Loucy (cell line): ENCODE data around the gene PARP1.
A peak's percentile ranks its signal among the peaks of the same experiment; 100 is the strongest.

ENCODE experiments used
- H2AFZ ChIP-seq: fragments of 200-600 bp; sonication (generic); 2 replicates; pipeline ENCODE4 v1.6.0; 2016; ENCODE audit warnings: antibody characterized with exemption, mild to moderate bottlenecking, low read length, moderate library complexity
- H3F3A ChIP-seq: fragments of 200-600 bp; 2 replicates; pipeline ENCODE4 v1.6.0; 2016; ENCODE audit warnings: antibody characterized with exemption, low read depth, mild to moderate bottlenecking
- H3K27me3 ChIP-seq: fragments of 200-600 bp; sonication (generic); 2 replicates; pipeline ENCODE4 v1.6.1; 2014; ENCODE audit warnings: low read length, mild to moderate bottlenecking; ENCODE audit not compliant: insufficient read depth, poor library complexity, severe bottlenecking
- H3K36me3 ChIP-seq: fragments of 200-600 bp; sonication (generic); 2 replicates; pipeline ENCODE4 v1.6.1; 2016; ENCODE audit warnings: low read length; ENCODE audit not compliant: insufficient read depth
- H3K4me1 ChIP-seq: fragments of 200-600 bp; sonication (generic); 2 replicates; pipeline ENCODE4 v1.5.1; 2014; ENCODE audit warnings: low read length, mild to moderate bottlenecking; ENCODE audit not compliant: insufficient read depth, poor library complexity, severe bottlenecking
- H3K4me2 ChIP-seq: fragments of 200-600 bp; sonication (generic); 2 replicates; pipeline ENCODE4 v1.6.0; 2014; ENCODE audit warnings: antibody characterized with exemption, low read length, low read depth, mild to moderate bottlenecking; ENCODE audit not compliant: poor library complexity, severe bottlenecking
- H3K4me3 ChIP-seq: fragments of 200-600 bp; sonication (generic); 2 replicates; pipeline ENCODE4 v1.5.1; 2014; ENCODE audit warnings: low read length, mild to moderate bottlenecking, mixed read lengths; ENCODE audit not compliant: poor library complexity, severe bottlenecking
- H3K79me2 ChIP-seq: fragments of 200-600 bp; sonication (generic); 2 replicates; pipeline ENCODE4 v1.6.1; 2014; ENCODE audit warnings: low read length; ENCODE audit not compliant: insufficient read depth
- H3K9ac ChIP-seq: fragments of 200-600 bp; sonication (generic); 2 replicates; pipeline ENCODE4 v1.6.0; 2014; ENCODE audit warnings: mild to moderate bottlenecking, low read depth, low read length, moderate library complexity; ENCODE audit not compliant: poor library complexity, severe bottlenecking
- H3K9me2 ChIP-seq: fragments of 200-600 bp; sonication (generic); replicated peaks from 2 replicates; pipeline ENCODE4 v1.6.1; 2016; ENCODE audit warnings: low read depth, low read length, mixed read lengths
- H3K9me3 ChIP-seq: fragments of 200-600 bp; sonication (generic); 2 replicates; pipeline ENCODE4 v1.6.1; 2014; ENCODE audit warnings: mild to moderate bottlenecking, antibody characterized with exemption, low read length, low read depth; ENCODE audit not compliant: insufficient read depth
- H4K20me1 ChIP-seq: fragments of 200-600 bp; sonication (generic); 2 replicates; pipeline ENCODE4 v1.6.0; 2014; ENCODE audit warnings: antibody characterized with exemption, low read length, mild to moderate bottlenecking; ENCODE audit not compliant: insufficient read depth, poor library complexity, severe bottlenecking
- CTCF ChIP-seq: fragments of 200-600 bp; sonication (generic); conservative IDR thresholded peaks from 2 replicates; pipeline ENCODE4 v1.5.1; 2014; ENCODE audit warnings: mild to moderate bottlenecking, antibody characterized with exemption, low read length
- EZH2phosphoT487 ChIP-seq: fragments of 200-600 bp; IDR thresholded peaks from 2 replicates; pipeline ENCODE4 v1.6.1; 2018; ENCODE audit warnings: antibody characterized with exemption, mild to moderate bottlenecking, moderate library complexity, borderline replicate concordance

PARP1 gene

GRCh38 chr1:226350519-226350865, 57.4 kb downstream of the PARP1 start:
- peak overlapping the region; percentile 60 for H3K4me3 ChIP-seq
- H3K27me3 ChIP-seq, result no peaks in the 10 kb centered on the region
- peaks cover 61% of the 10 kb centered on the region for H3K4me1 ChIP-seq
- TF ChIP-seq CTCF, result no peak
- TF ChIP-seq EZH2phosphoT487, result no peak
- peaks cover 12% of the 10 kb centered on the region for H3F3A ChIP-seq
- H3K9me3 ChIP-seq, result no peaks in the 10 kb centered on the region
- no peaks in the 10 kb centered on the region for H4K20me1 ChIP-seq
- peak overlapping the region; percentile 72 for H3K9ac ChIP-seq
- H3K9me2 ChIP-seq, result no peaks in the 10 kb centered on the region
- no peaks in the 10 kb centered on the region for H3K79me2 ChIP-seq
- H2AFZ ChIP-seq, result 0 out of 2 replicates have a peak overlapping the region, but pooled peaks have one; percentile 25
- peaks cover 3% of the 10 kb centered on the region; the same call in 1 of the 2 replicates for H3K36me3 ChIP-seq
- H3K4me2 ChIP-seq, result peak overlapping the region; percentile 71

GRCh38 chr1:226349801-226350518, 57.9 kb downstream of the PARP1 start:
- peak overlapping the region; percentile 72 for H3K9ac ChIP-seq
- H4K20me1 ChIP-seq, result no peaks in the 10 kb centered on the region
- H3K27me3 ChIP-seq, result no peaks in the 10 kb centered on the region
- H3K4me2 ChIP-seq, result peak overlapping the region; percentile 71
- peaks cover 61% of the 10 kb centered on the region for H3K4me1 ChIP-seq
- 0 out of 2 replicates have a peak overlapping the region, but pooled peaks have one; percentile 25 for H2AFZ ChIP-seq
- no peaks in the 10 kb centered on the region for H3K79me2 ChIP-seq
- H3F3A ChIP-seq, result peaks cover 12% of the 10 kb centered on the region
- no peaks in the 10 kb centered on the region for H3K9me2 ChIP-seq
- H3K9me3 ChIP-seq, result no peaks in the 10 kb centered on the region
- peak; percentile 19; the same call in 1 of the 2 replicates for TF ChIP-seq EZH2phosphoT487
- TF ChIP-seq CTCF, result no peak
- peak overlapping the region; percentile 60 for H3K4me3 ChIP-seq
- H3K36me3 ChIP-seq, result no peaks in the 10 kb centered on the region

- Histone ChIP-seq H2AFZ (no peak overlapping the region; the same call in 1 of the 2 replicates), H3K9me3 (no peaks in the 10 kb centered on the region), H3K4me2 (peak overlapping the region; percentile 71), H4K20me1 (no peaks in the 10 kb centered on the region), H3K27me3 (no peaks in the 10 kb centered on the region), H3K9ac (peak overlapping the region; percentile 72), H3K9me2 (no peaks in the 10 kb centered on the region), H3K4me3 (peak overlapping the region; percentile 29), H3K79me2 (no peaks in the 10 kb centered on the region), H3K36me3 (no peaks in the 10 kb centered on the region), H3K4me1 (peaks cover 57% of the 10 kb centered on the region), H3F3A (peaks cover 12% of the 10 kb centered on the region)
- TF ChIP-seq EZH2phosphoT487, result no peak
- no peak for TF ChIP-seq CTCF
Measured at GRCh38 chr1:226349081-226349480, 58.8 kb downstream of the PARP1 start.
